ENCODE results near the gene GRK4. TPM values are rescaled to one million over a fixed set of nuclear protein-coding genes. Genes with fewer than 3 reads are reported as not detected.

Gene GRK4
- total RNA-seq, 4 donors from 2014 or later: 1.0 to 9.4 (median 6.0) TPM; not detected in 1

DNA sequence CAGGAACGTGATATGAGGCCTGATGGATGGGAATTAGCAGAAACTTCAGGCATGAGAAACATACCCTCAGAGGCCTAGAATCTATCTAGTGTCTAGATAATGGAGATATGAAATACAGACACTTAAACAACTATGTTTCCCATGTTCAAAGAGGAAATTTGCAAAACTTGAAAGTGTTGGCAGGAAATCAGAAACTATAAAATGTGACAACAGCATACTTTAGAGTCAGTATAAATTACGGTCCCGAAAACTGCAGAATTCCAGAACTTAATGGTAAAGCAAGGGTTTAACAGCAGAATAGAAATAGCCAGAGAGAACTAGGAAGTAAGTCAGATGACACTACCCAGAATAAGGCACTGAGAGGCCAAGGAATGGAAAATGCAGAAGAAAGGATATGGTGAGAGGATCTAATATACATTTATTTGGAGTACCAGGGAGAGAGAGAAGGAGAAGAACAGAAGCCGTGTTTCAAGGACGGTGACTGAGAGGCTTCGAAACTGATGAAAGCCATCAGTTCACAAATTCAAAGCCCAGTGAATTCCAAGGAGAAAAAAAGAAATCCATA, 103.5 kb downstream of the GRK4 start:
- no peaks in the 10 kb centered on the region for H3K4me1 ChIP-seq
- TF ChIP-seq, protein P1, sequence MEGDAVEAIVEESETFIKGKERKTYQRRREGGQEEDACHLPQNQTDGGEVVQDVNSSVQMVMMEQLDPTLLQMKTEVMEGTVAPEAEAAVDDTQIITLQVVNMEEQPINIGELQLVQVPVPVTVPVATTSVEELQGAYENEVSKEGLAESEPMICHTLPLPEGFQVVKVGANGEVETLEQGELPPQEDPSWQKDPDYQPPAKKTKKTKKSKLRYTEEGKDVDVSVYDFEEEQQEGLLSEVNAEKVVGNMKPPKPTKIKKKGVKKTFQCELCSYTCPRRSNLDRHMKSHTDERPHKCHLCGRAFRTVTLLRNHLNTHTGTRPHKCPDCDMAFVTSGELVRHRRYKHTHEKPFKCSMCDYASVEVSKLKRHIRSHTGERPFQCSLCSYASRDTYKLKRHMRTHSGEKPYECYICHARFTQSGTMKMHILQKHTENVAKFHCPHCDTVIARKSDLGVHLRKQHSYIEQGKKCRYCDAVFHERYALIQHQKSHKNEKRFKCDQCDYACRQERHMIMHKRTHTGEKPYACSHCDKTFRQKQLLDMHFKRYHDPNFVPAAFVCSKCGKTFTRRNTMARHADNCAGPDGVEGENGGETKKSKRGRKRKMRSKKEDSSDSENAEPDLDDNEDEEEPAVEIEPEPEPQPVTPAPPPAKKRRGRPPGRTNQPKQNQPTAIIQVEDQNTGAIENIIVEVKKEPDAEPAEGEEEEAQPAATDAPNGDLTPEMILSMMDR (IDR thresholded peaks at IDR 0.05): no peak
- no peak for TF ChIP-seq POLR2A (IDR thresholded peaks at IDR 0.05)
- DNase-seq: no peak
- H3K4me3 ChIP-seq: no peak overlapping the region
- no peak overlapping the region for H3K27ac ChIP-seq
- intact Hi-C loops (cut with DNase I; ENCODE audit: low total_unique reads): no loop called here
- no peaks in the 10 kb centered on the region for H3K36me3 ChIP-seq
- H3K9me3 ChIP-seq: no peaks in the 10 kb centered on the region
- no peaks in the 10 kb centered on the region for H3K27me3 ChIP-seq

GRCh38 chr4:3067473-3068001, 104.2 kb downstream of the GRK4 start:
- TF ChIP-seq, protein P1 (IDR thresholded peaks at IDR 0.05): no peak
- no peak for TF ChIP-seq POLR2A (IDR thresholded peaks at IDR 0.05)
- no peak overlapping the region for H3K4me3 ChIP-seq
- intact Hi-C loops (cut with DNase I; ENCODE audit: low total_unique reads): no loop called here
- no peaks in the 10 kb centered on the region for H3K27me3 ChIP-seq
- H3K27ac ChIP-seq: no peak overlapping the region
- no peaks in the 10 kb centered on the region for H3K36me3 ChIP-seq
- DNase-seq: no peak
- H3K9me3 ChIP-seq: no peaks in the 10 kb centered on the region
- no peaks in the 10 kb centered on the region for H3K4me1 ChIP-seq

GRCh38 chr4:3069661-3070199, 106.4 kb downstream of the GRK4 start:
- no peak overlapping the region for H3K27ac ChIP-seq
- DNase-seq: no peak
- H3K36me3 ChIP-seq: no peaks in the 10 kb centered on the region
- no peak overlapping the region for H3K4me3 ChIP-seq
- intact Hi-C loops (cut with DNase I; ENCODE audit: low total_unique reads): no loop called here
- TF ChIP-seq POLR2A (IDR thresholded peaks at IDR 0.05): no peak
- TF ChIP-seq, protein P1 (IDR thresholded peaks at IDR 0.05): no peak
- H3K27me3 ChIP-seq: no peaks in the 10 kb centered on the region
- no peaks in the 10 kb centered on the region for H3K4me1 ChIP-seq
- no peaks in the 10 kb centered on the region for H3K9me3 ChIP-seq

- H3K4me1 ChIP-seq: peaks cover 0 to 4% of the 10 kb centered on the region in 2 donors
- no peaks in the 10 kb centered on the region for H3K36me3 ChIP-seq
- intact Hi-C loops (cut with DNase I; ENCODE audit: low total_unique reads): no loop called here
- DNase-seq: no peak
- H3K4me3 ChIP-seq: no peak overlapping the region
- TF ChIP-seq, protein P1 (IDR thresholded peaks at IDR 0.05): no peak
- TF ChIP-seq POLR2A (IDR thresholded peaks at IDR 0.05): no peak
- no peaks in the 10 kb centered on the region for H3K9me3 ChIP-seq
- no peak overlapping the region for H3K27ac ChIP-seq
- H3K27me3 ChIP-seq: no peaks in the 10 kb centered on the region
These were observed 107.5 kb downstream of the GRK4 start for GRCh38 chr4:3070709-3071500.

- TF ChIP-seq, protein P1 (IDR thresholded peaks at IDR 0.05): no peak
- no peak for TF ChIP-seq POLR2A (IDR thresholded peaks at IDR 0.05)
- Histone ChIP-seq H3K9me3 (no peaks in the 10 kb centered on the region), H3K4me3 (no peak overlapping the region), H3K36me3 (no peaks in the 10 kb centered on the region), H3K4me1 (peaks cover 0 to 7% of the 10 kb centered on the region in 2 donors), H3K27ac (no peak overlapping the region), H3K27me3 (no peaks in the 10 kb centered on the region)
- intact Hi-C loops (cut with DNase I; ENCODE audit: low total_unique reads): no loop called here
- DNase-seq: no peak
These were observed 108.4 kb downstream of the GRK4 start for GRCh38 chr4:3071811-3072210.
